ENCODE measurements around the gene CST4.
"Not testable (repeated sequence)": the region's sequence is repeated elsewhere in the genome, so short reads cannot be mapped to it uniquely, and the experiment has no call there.

CST4 gene

GRCh38 chr20:23686046-23686750, 2.6 kb downstream of the CST4 start:
- no peak for DNase-seq

- not testable (repeated sequence) for DNase-seq
Observed at GRCh38 chr20:23685529-23685896, 3.3 kb downstream of the CST4 start.

GRCh38 chr20:23684261-23684660, 4.6 kb downstream of the CST4 start:
- DNase-seq, result no peak

- no peak for DNase-seq
Observed at GRCh38 chr20:23683807-23684206, 5.0 kb downstream of the CST4 start.

- no peak for DNase-seq
Observed at GRCh38 chr20:23683281-23683680, 5.6 kb downstream of the CST4 start.

GRCh38 chr20:23680146-23680545, 8.7 kb downstream of the CST4 start:
- no peak for DNase-seq

- DNase-seq, result no peak
Observed at GRCh38 chr20:23679133-23680092, 9.4 kb downstream of the CST4 start.

- DNase-seq, result no peak
Observed at GRCh38 chr20:23673209-23673608, 15.6 kb downstream of the CST4 start.

- DNase-seq, result no peak
Observed at GRCh38 chr20:23672158-23672557, 16.7 kb downstream of the CST4 start.

GRCh38 chr20:23671479-23671878, 17.4 kb downstream of the CST4 start:
- DNase-seq, result no peak

- no peak for DNase-seq
Observed at GRCh38 chr20:23670361-23670760, 18.5 kb downstream of the CST4 start.

- DNase-seq, result no peak
Observed at GRCh38 chr20:23669866-23670265, 19.0 kb downstream of the CST4 start.

- no peak for DNase-seq
Observed at GRCh38 chr20:23669327-23669726, 19.5 kb downstream of the CST4 start.

- DNase-seq, result no peak
Observed at GRCh38 chr20:23668477-23668951, 20.3 kb downstream of the CST4 start.

GRCh38 chr20:23667666-23668065, 21.2 kb downstream of the CST4 start:
- DNase-seq, result no peak

GRCh38 chr20:23666698-23667097, 22.1 kb downstream of the CST4 start:
- no peak for DNase-seq

- DNase-seq, result no peak
Observed at GRCh38 chr20:23666189-23666588, 22.6 kb downstream of the CST4 start.

- DNase-seq, result no peak
Observed at GRCh38 chr20:23664954-23665353, 23.9 kb downstream of the CST4 start.

- not testable (repeated sequence) for DNase-seq
Observed at GRCh38 chr20:23664046-23664445, 24.8 kb downstream of the CST4 start.

- DNase-seq, result no peak
Observed at GRCh38 chr20:23663180-23663579, 25.7 kb downstream of the CST4 start.

GRCh38 chr20:23662276-23662870, 26.5 kb downstream of the CST4 start:
- no peak for DNase-seq

GRCh38 chr20:23661002-23661429, 27.8 kb downstream of the CST4 start:
- DNase-seq, result no peak
